Upper lobe of right lung (tissue), 1 donor: ENCODE results near the gene SLC6A13. TPM values are rescaled to one million over a fixed set of nuclear protein-coding genes. Genes with fewer than 3 reads are reported as not detected.

Experiments used
- ATAC-seq: fragments of 200-7000 bp; cut with Tn5 transposase; one replicate; pipeline ENCODE4 v1.9.1; 2020; ENCODE audit warnings: mild to moderate bottlenecking, moderate library complexity
- DNase-seq: peaks from one replicate; pipeline ENCODE4 v3.0.0-alpha.2; 2020
- H3K27ac ChIP-seq: fragments of 200-600 bp; one replicate; pipeline ENCODE4 v1.8.0; 2022
- H3K27me3 ChIP-seq: fragments of 200-600 bp; one replicate; pipeline ENCODE4 v1.8.0; 2022; ENCODE audit warnings: mild to moderate bottlenecking
- H3K36me3 ChIP-seq: fragments of 200-600 bp; one replicate; pipeline ENCODE4 v1.8.0; 2022
- H3K4me1 ChIP-seq: fragments of 200-600 bp; one replicate; pipeline ENCODE4 v1.8.0; 2022
- H3K4me3 ChIP-seq: fragments of 200-600 bp; one replicate; pipeline ENCODE4 v1.8.0; 2022; ENCODE audit warnings: mild to moderate bottlenecking
- H3K9me3 ChIP-seq: fragments of 200-600 bp; one replicate; pipeline ENCODE4 v1.8.0; 2022
- CTCF ChIP-seq: fragments of 200-600 bp; IDR thresholded peaks from one replicate; pipeline ENCODE4 v1.8.0; 2022; ENCODE audit warnings: antibody characterized with exemption
- intact Hi-C: fragments of 100-400 bp; cut with DNase I; formaldehyde crosslinking; loops from one replicate; pipeline ENCODE4 v1.11.0; 2022
- total RNA-seq: library from RNA; stranded (reverse); fragmentation: NEBNext Ultra II Directional; extraction: Animal tissue kit (Norgen Biotek cat#: 25700); gene quantifications from one replicate; pipeline ENCODE4 v1.2.1, GENCODE V29; 2021
- donor health status: DM: no; HTN: yes; CAD: no; lungs with severe emphysema.

Gene SLC6A13
- total RNA-seq, 1 donor from 2014 or later, result 3.9 TPM

GRCh38 chr12:232731-233614 lies 29.7 kb downstream of the SLC6A13 start:
- DNase-seq (peak; percentile 62), ATAC-seq (peak; percentile 66)
- intact Hi-C loops, result no loop called here
- Histone ChIP-seq H3K4me3 (no peak overlapping the region), H3K27ac (no peak overlapping the region), H3K36me3 (no peaks in the 10 kb centered on the region), H3K4me1 (no peaks in the 10 kb centered on the region), H3K9me3 (no peaks in the 10 kb centered on the region), H3K27me3 (peaks cover 4% of the 10 kb centered on the region)
- TF ChIP-seq CTCF, result no peak

GRCh38 chr12:230925-231671 lies 31.5 kb downstream of the SLC6A13 start:
- Histone ChIP-seq H3K9me3 (no peaks in the 10 kb centered on the region), H3K36me3 (no peaks in the 10 kb centered on the region), H3K27ac (no peak overlapping the region), H3K4me3 (no peak overlapping the region), H3K27me3 (no peaks in the 10 kb centered on the region), H3K4me1 (no peaks in the 10 kb centered on the region)
- intact Hi-C loops, result no loop called here
- peak; percentile 51 for DNase-seq
- TF ChIP-seq CTCF, result no peak
- no peak for ATAC-seq

GRCh38 chr12:229441-230191 lies 33.0 kb downstream of the SLC6A13 start:
- Histone ChIP-seq H3K27ac (no peak overlapping the region), H3K27me3 (no peaks in the 10 kb centered on the region), H3K36me3 (no peaks in the 10 kb centered on the region), H3K9me3 (no peaks in the 10 kb centered on the region), H3K4me3 (no peak overlapping the region), H3K4me1 (no peaks in the 10 kb centered on the region)
- TF ChIP-seq CTCF, result no peak
- ATAC-seq (no peak), DNase-seq (peak; percentile 55)
- intact Hi-C loops, result no loop called here

- no peak for TF ChIP-seq CTCF
- H3K4me3 ChIP-seq, result no peak overlapping the region
- H3K27me3 ChIP-seq, result no peaks in the 10 kb centered on the region
- H3K27ac ChIP-seq, result no peak overlapping the region
- no peak for DNase-seq
- no peaks in the 10 kb centered on the region for H3K36me3 ChIP-seq
- intact Hi-C loops, result no loop called here
- H3K9me3 ChIP-seq, result no peaks in the 10 kb centered on the region
- no peaks in the 10 kb centered on the region for H3K4me1 ChIP-seq
- no peak for ATAC-seq
These were observed 33.8 kb downstream of the SLC6A13 start for GRCh38 chr12:228846-229200.

- Histone ChIP-seq H3K27me3 (no peaks in the 10 kb centered on the region), H3K36me3 (no peaks in the 10 kb centered on the region), H3K4me1 (no peaks in the 10 kb centered on the region), H3K9me3 (no peaks in the 10 kb centered on the region), H3K27ac (no peak overlapping the region), H3K4me3 (no peak overlapping the region)
- DNase-seq (peak; percentile 36), ATAC-seq (no peak)
- TF ChIP-seq CTCF, result no peak
- intact Hi-C loops, result no loop called here
These were observed 34.5 kb downstream of the SLC6A13 start for GRCh38 chr12:227923-228845.
